Astrocyte (in vitro differentiated cells and primary cell): ENCODE measurements around the gene HSPBAP1. TPM values are rescaled to one million over a fixed set of nuclear protein-coding genes. Genes with fewer than 3 reads are reported as not detected.

ENCODE experiments used
- DNase-seq: peaks from one replicate; pipeline ENCODE4 v3.0.0-alpha.2; 2010; ENCODE audit warnings: low read depth
- FAIRE-seq: peaks from 2 replicates; lab custom pipeline; 2011; peaks lifted over from hg19 to GRCh38; lab: Jason Lieb, UNC
- H2AFZ ChIP-seq: 2 replicates; pipeline ENCODE4 v1.6.0; 2012; ENCODE audit warnings: low read depth, low read length, inconsistent platforms
- H3K27ac ChIP-seq: 2 replicates; pipeline ENCODE4 v1.5.1; 2011; ENCODE audit warnings: low read depth, low read length, inconsistent platforms
- H3K27me3 ChIP-seq: 2 replicates; pipeline ENCODE4 v1.6.0; 2011; ENCODE audit warnings: low read length, inconsistent platforms; ENCODE audit not compliant: insufficient read depth
- H3K36me3 ChIP-seq: 2 replicates; pipeline ENCODE4 v1.5.1; 2011; ENCODE audit warnings: low read length, inconsistent platforms; ENCODE audit not compliant: insufficient read depth
- H3K4me1 ChIP-seq: 2 replicates; pipeline ENCODE4 v1.5.1; 2011; ENCODE audit warnings: low read length, inconsistent platforms; ENCODE audit not compliant: insufficient read depth
- H3K4me2 ChIP-seq: 2 replicates; pipeline ENCODE4 v1.6.0; 2012; ENCODE audit warnings: low read length, inconsistent platforms
- H3K4me3 ChIP-seq: 2 replicates; pipeline ENCODE4 v1.5.1; 2011; ENCODE audit warnings: low read depth, mild to moderate bottlenecking, low read length, inconsistent platforms; ENCODE audit not compliant: insufficient read depth
- H3K79me2 ChIP-seq: 2 replicates; pipeline ENCODE4 v1.6.0; 2012; ENCODE audit warnings: mild to moderate bottlenecking, low read length, inconsistent platforms; ENCODE audit not compliant: insufficient read depth
- H3K9ac ChIP-seq: 2 replicates; pipeline ENCODE4 v1.6.0; 2012; ENCODE audit warnings: mild to moderate bottlenecking, low read length, inconsistent platforms
- H3K9me3 ChIP-seq: 2 replicates; pipeline ENCODE4 v1.5.1; 2012; ENCODE audit warnings: low read depth, mild to moderate bottlenecking, low read length, inconsistent platforms; ENCODE audit not compliant: insufficient read depth
- H4K20me1 ChIP-seq: 2 replicates; pipeline ENCODE4 v1.6.0; 2012; ENCODE audit warnings: low read length, inconsistent platforms; ENCODE audit not compliant: insufficient read depth
- H3K27ac Mint-ChIP-seq: one replicate; pipeline ENCODE4 v1.8.0; 2021; ENCODE audit warnings: mild to moderate bottlenecking, mixed read lengths; ENCODE audit not compliant: unreplicated experiment
- H3K27me3 Mint-ChIP-seq: one replicate; pipeline ENCODE4 v1.8.0; 2021; ENCODE audit warnings: low read depth, mixed read lengths; ENCODE audit not compliant: unreplicated experiment
- H3K36me3 Mint-ChIP-seq: one replicate; pipeline ENCODE4 v1.8.0; 2021; ENCODE audit warnings: low read depth, mixed read lengths; ENCODE audit not compliant: unreplicated experiment
- H3K4me1 Mint-ChIP-seq: one replicate; pipeline ENCODE4 v1.8.0; 2021; ENCODE audit warnings: low read depth, mixed read lengths; ENCODE audit not compliant: unreplicated experiment
- H3K4me3 Mint-ChIP-seq: one replicate; pipeline ENCODE4 v1.8.0; 2021; ENCODE audit warnings: mild to moderate bottlenecking, moderate library complexity, mixed read lengths; ENCODE audit not compliant: unreplicated experiment
- H3K9me3 Mint-ChIP-seq: one replicate; pipeline ENCODE4 v1.8.0; 2021; ENCODE audit warnings: mild to moderate bottlenecking, mixed read lengths; ENCODE audit not compliant: unreplicated experiment
- EZH2 ChIP-seq: IDR thresholded peaks from 2 replicates; pipeline ENCODE4 v1.6.1; 2012; ENCODE audit warnings: mild to moderate bottlenecking, low read length, inconsistent platforms; ENCODE audit not compliant: insufficient read depth
- total RNA-seq: library from RNA; stranded (reverse); gene quantifications from 2 replicates; pipeline ENCODE4 v1.2.1, GENCODE V29; 2021
- TF ChIP-seq, protein P1 (sequence below): IDR thresholded peaks from 2 replicates; pipeline ENCODE4 v1.5.1; 2011; ENCODE audit warnings: low read depth, mild to moderate bottlenecking, inconsistent platforms, low read length, moderate library complexity; ENCODE audit not compliant: insufficient read depth

The HSPBAP1 gene
- total RNA-seq, 1 donor from 2014 or later: 4.3 TPM

DNA sequence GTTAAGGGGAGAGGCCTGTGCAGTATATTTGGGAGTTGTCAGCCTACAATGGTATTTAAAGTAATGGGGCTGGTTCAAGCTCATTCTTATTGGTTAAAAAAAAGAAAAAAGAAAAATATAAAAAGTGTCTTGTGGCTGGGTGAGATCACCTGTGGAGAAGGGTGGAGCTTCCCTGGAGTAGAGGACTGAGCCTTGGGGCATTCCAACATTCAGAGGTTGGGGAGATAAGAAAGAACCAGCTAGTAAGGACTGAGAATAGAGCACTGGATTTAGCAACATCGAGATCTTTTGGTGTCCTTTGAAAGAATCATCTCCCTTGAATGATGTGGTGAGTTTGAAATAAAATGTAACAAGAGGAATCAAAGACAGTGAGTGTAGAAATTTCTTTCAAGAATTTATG lies 6.4 kb upstream of the HSPBAP1 start:
- DNase-seq (no peak), FAIRE-seq (no peak)
- Histone ChIP-seq H3K27me3 (no peaks in the 10 kb centered on the region), H3K9ac (no peak overlapping the region), H3K4me1 (peaks cover 7% of the 10 kb centered on the region), H3K36me3 (no peaks in the 10 kb centered on the region), H2AFZ (no peak overlapping the region), H3K4me3 (no peak overlapping the region), H3K4me2 (no peak overlapping the region), H3K27ac (no peak overlapping the region), H4K20me1 (peaks cover 10% of the 10 kb centered on the region), H3K9me3 (no peaks in the 10 kb centered on the region), H3K79me2 (peaks cover 17% of the 10 kb centered on the region)
- Mint-ChIP-seq H3K27me3 (peaks cover 3% of the 10 kb centered on the region), H3K9me3 (no peaks in the 10 kb centered on the region), H3K4me3 (no peak overlapping the region), H3K4me1 (peaks cover 6% of the 10 kb centered on the region), H3K36me3 (peaks cover 4% of the 10 kb centered on the region), H3K27ac (no peak overlapping the region)
- TF ChIP-seq, protein P1, sequence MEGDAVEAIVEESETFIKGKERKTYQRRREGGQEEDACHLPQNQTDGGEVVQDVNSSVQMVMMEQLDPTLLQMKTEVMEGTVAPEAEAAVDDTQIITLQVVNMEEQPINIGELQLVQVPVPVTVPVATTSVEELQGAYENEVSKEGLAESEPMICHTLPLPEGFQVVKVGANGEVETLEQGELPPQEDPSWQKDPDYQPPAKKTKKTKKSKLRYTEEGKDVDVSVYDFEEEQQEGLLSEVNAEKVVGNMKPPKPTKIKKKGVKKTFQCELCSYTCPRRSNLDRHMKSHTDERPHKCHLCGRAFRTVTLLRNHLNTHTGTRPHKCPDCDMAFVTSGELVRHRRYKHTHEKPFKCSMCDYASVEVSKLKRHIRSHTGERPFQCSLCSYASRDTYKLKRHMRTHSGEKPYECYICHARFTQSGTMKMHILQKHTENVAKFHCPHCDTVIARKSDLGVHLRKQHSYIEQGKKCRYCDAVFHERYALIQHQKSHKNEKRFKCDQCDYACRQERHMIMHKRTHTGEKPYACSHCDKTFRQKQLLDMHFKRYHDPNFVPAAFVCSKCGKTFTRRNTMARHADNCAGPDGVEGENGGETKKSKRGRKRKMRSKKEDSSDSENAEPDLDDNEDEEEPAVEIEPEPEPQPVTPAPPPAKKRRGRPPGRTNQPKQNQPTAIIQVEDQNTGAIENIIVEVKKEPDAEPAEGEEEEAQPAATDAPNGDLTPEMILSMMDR: no peak
- TF ChIP-seq EZH2: no peak

DNA sequence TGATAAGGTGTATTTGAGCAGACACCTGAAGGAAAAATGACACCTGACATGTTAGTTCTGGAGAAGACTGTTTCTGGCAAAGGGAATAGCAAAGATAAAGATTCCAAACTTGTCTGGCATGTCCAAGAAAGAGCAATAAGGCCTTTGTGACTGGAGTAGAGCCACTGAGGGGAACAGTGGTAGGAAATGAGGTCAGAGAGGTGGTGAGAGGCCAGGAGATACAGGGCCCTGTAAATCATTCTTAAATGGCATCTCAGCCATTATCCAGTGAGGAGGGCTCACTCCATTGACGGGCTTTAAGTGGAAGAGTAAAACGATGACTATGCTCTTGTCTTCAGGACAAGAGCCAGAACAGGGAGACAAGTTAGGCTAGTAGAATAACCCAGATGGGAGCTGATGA lies 5.7 kb upstream of the HSPBAP1 start:
- Mint-ChIP-seq H3K27me3 (peaks cover 3% of the 10 kb centered on the region), H3K9me3 (no peaks in the 10 kb centered on the region), H3K4me3 (no peak overlapping the region), H3K36me3 (peaks cover 4% of the 10 kb centered on the region), H3K27ac (no peak overlapping the region), H3K4me1 (peaks cover 8% of the 10 kb centered on the region)
- FAIRE-seq (no peak), DNase-seq (no peak)
- Histone ChIP-seq H3K9ac (no peak overlapping the region), H2AFZ (no peak overlapping the region), H3K27me3 (no peaks in the 10 kb centered on the region), H3K36me3 (no peaks in the 10 kb centered on the region), H3K9me3 (no peaks in the 10 kb centered on the region), H3K4me3 (no peak overlapping the region), H3K79me2 (peaks cover 17% of the 10 kb centered on the region), H3K4me2 (no peak overlapping the region), H3K4me1 (peaks cover 11% of the 10 kb centered on the region), H4K20me1 (peaks cover 10% of the 10 kb centered on the region), H3K27ac (no peak overlapping the region)
- TF ChIP-seq, protein P1: no peak
- TF ChIP-seq EZH2: no peak

DNA sequence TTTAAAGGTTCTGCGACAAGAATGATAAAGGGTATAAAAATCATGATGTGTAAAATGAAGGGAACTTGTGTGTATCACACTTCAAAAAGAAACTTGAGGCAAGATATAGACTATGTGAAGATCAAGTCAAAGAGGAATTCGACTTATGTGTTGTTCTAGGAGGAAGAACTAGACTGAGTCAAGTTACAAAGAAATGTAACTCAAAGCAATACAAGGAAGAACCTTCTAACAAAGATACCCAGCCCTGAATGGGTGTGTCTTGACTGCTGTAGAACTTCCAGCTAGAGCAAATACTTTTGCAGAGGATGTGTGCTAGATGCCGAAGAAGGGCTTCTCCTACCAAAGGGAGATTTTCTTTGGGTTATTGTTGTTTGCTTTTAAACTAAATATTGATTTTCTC lies 3.7 kb upstream of the HSPBAP1 start:
- no peak overlapping the region for H3K9ac ChIP-seq
- no peak for FAIRE-seq
- no peaks in the 10 kb centered on the region for H3K27me3 Mint-ChIP-seq
- no peaks in the 10 kb centered on the region for H3K9me3 ChIP-seq
- no peak overlapping the region for H3K4me3 ChIP-seq
- no peaks in the 10 kb centered on the region for H3K9me3 Mint-ChIP-seq
- no peak overlapping the region for H3K27ac Mint-ChIP-seq
- TF ChIP-seq, protein P1: no peak
- no peak for TF ChIP-seq EZH2
- no peaks in the 10 kb centered on the region for H3K36me3 ChIP-seq
- peaks cover 17% of the 10 kb centered on the region for H3K79me2 ChIP-seq
- no peak overlapping the region for H2AFZ ChIP-seq
- peaks cover 10% of the 10 kb centered on the region for H4K20me1 ChIP-seq
- no peak overlapping the region for H3K27ac ChIP-seq
- peaks cover 19% of the 10 kb centered on the region for H3K4me1 ChIP-seq
- H3K27me3 ChIP-seq: no peaks in the 10 kb centered on the region
- H3K4me3 Mint-ChIP-seq: no peak overlapping the region
- no peak for DNase-seq
- H3K4me2 ChIP-seq: no peak overlapping the region
- no peaks in the 10 kb centered on the region for H3K36me3 Mint-ChIP-seq
- peaks cover 11% of the 10 kb centered on the region for H3K4me1 Mint-ChIP-seq
